Measurements from ENCODE around the gene GDI2.
"Not testable (repeated sequence)": the region's sequence is repeated elsewhere in the genome, so short reads cannot be mapped to it uniquely, and the experiment has no call there.

The GDI2 gene

GRCh38 chr10:5782174-5782573 lies 31.1 kb downstream of the GDI2 start:
- no peak overlapping the region for H3K4me3 Mint-ChIP-seq
- H3K36me3 Mint-ChIP-seq (ENCODE audit: low read depth) = peaks cover 95% of the 10 kb centered on the region
- peak overlapping the region; percentile 72 for H3K27ac Mint-ChIP-seq
- no peak for DNase-seq
- no peaks in the 10 kb centered on the region for H3K27me3 Mint-ChIP-seq
- H3K4me1 Mint-ChIP-seq (ENCODE audit: low read depth) = peaks cover 56% of the 10 kb centered on the region
- peaks cover 4% of the 10 kb centered on the region for H3K9me3 Mint-ChIP-seq

- DNase-seq = no peak
- H3K4me1 Mint-ChIP-seq (ENCODE audit: low read depth) = peaks cover 79% of the 10 kb centered on the region
- H3K4me3 Mint-ChIP-seq = no peak overlapping the region
- peaks cover 2% of the 10 kb centered on the region for H3K9me3 Mint-ChIP-seq
- peaks cover 95% of the 10 kb centered on the region for H3K36me3 Mint-ChIP-seq (ENCODE audit: low read depth)
- no peaks in the 10 kb centered on the region for H3K27me3 Mint-ChIP-seq
- no peak overlapping the region for H3K27ac Mint-ChIP-seq
These were observed 33.5 kb downstream of the GDI2 start for GRCh38 chr10:5779730-5780129.

GRCh38 chr10:5777758-5778157 lies 35.5 kb downstream of the GDI2 start:
- H3K9me3 Mint-ChIP-seq, DNase-seq, H3K27me3 Mint-ChIP-seq, H3K4me3 Mint-ChIP-seq: not testable (repeated sequence)
- H3K27ac Mint-ChIP-seq = peak overlapping the region; percentile 61
- peaks cover 95% of the 10 kb centered on the region for H3K36me3 Mint-ChIP-seq (ENCODE audit: low read depth)
- H3K4me1 Mint-ChIP-seq (ENCODE audit: low read depth) = peaks cover 83% of the 10 kb centered on the region

- Mint-ChIP-seq H3K9me3 (no peaks in the 10 kb centered on the region), H3K4me3 (no peak overlapping the region), H3K27ac (peak overlapping the region; percentile 90), H3K4me1 (ENCODE audit: low read depth) (peaks cover 77% of the 10 kb centered on the region), H3K27me3 (no peaks in the 10 kb centered on the region), H3K36me3 (ENCODE audit: low read depth) (peaks cover 92% of the 10 kb centered on the region)
- no peak for DNase-seq
These were observed 36.4 kb downstream of the GDI2 start for GRCh38 chr10:5776881-5777197.

- H3K27ac Mint-ChIP-seq = peak overlapping the region; percentile 90
- peaks cover 92% of the 10 kb centered on the region for H3K36me3 Mint-ChIP-seq (ENCODE audit: low read depth)
- H3K4me3 Mint-ChIP-seq = peak overlapping the region; percentile 57
- peaks cover 74% of the 10 kb centered on the region for H3K4me1 Mint-ChIP-seq (ENCODE audit: low read depth)
- no peaks in the 10 kb centered on the region for H3K9me3 Mint-ChIP-seq
- H3K27me3 Mint-ChIP-seq = no peaks in the 10 kb centered on the region
- no peak for DNase-seq
These were observed 36.9 kb downstream of the GDI2 start for GRCh38 chr10:5776136-5776880.

- peaks cover 69% of the 10 kb centered on the region for H3K4me1 Mint-ChIP-seq (ENCODE audit: low read depth)
- peak overlapping the region; percentile 90 for H3K27ac Mint-ChIP-seq
- no peaks in the 10 kb centered on the region for H3K9me3 Mint-ChIP-seq
- peak overlapping the region; percentile 57 for H3K4me3 Mint-ChIP-seq
- H3K36me3 Mint-ChIP-seq (ENCODE audit: low read depth) = peaks cover 91% of the 10 kb centered on the region
- no peaks in the 10 kb centered on the region for H3K27me3 Mint-ChIP-seq
- DNase-seq = peak; percentile 78
These were observed 37.5 kb downstream of the GDI2 start for GRCh38 chr10:5775685-5776084.

GRCh38 chr10:5774987-5775620 lies 38.1 kb downstream of the GDI2 start:
- Mint-ChIP-seq H3K4me1 (ENCODE audit: low read depth) (peaks cover 64% of the 10 kb centered on the region), H3K9me3 (no peaks in the 10 kb centered on the region), H3K4me3 (no peak overlapping the region), H3K27ac (peak overlapping the region; percentile 90), H3K27me3 (no peaks in the 10 kb centered on the region), H3K36me3 (ENCODE audit: low read depth) (peaks cover 90% of the 10 kb centered on the region)
- no peak for DNase-seq

GRCh38 chr10:5766189-5766588 lies 47.0 kb downstream of the GDI2 start:
- H3K9me3 Mint-ChIP-seq = no peaks in the 10 kb centered on the region
- peaks cover 25% of the 10 kb centered on the region for H3K4me1 Mint-ChIP-seq (ENCODE audit: low read depth)
- H3K27me3 Mint-ChIP-seq = no peaks in the 10 kb centered on the region
- DNase-seq = no peak
- peak overlapping the region; percentile 78 for H3K27ac Mint-ChIP-seq
- peaks cover 92% of the 10 kb centered on the region for H3K36me3 Mint-ChIP-seq (ENCODE audit: low read depth)
- no peak overlapping the region for H3K4me3 Mint-ChIP-seq

GRCh38 chr10:5765617-5766016 lies 47.6 kb downstream of the GDI2 start:
- H3K9me3 Mint-ChIP-seq = no peaks in the 10 kb centered on the region
- H3K4me3 Mint-ChIP-seq = no peak overlapping the region
- H3K27me3 Mint-ChIP-seq = no peaks in the 10 kb centered on the region
- peaks cover 95% of the 10 kb centered on the region for H3K36me3 Mint-ChIP-seq (ENCODE audit: low read depth)
- no peak for DNase-seq
- H3K27ac Mint-ChIP-seq = peak overlapping the region; percentile 78
- peaks cover 25% of the 10 kb centered on the region for H3K4me1 Mint-ChIP-seq (ENCODE audit: low read depth)

- Mint-ChIP-seq H3K36me3 (ENCODE audit: low read depth) (peaks cover 96% of the 10 kb centered on the region), H3K9me3 (no peaks in the 10 kb centered on the region), H3K4me3 (no peak overlapping the region), H3K27me3 (no peaks in the 10 kb centered on the region), H3K27ac (peak overlapping the region; percentile 78), H3K4me1 (ENCODE audit: low read depth) (peaks cover 27% of the 10 kb centered on the region)
- DNase-seq = no peak
These were observed 48.6 kb downstream of the GDI2 start for GRCh38 chr10:5764422-5765297.

- no peaks in the 10 kb centered on the region for H3K9me3 Mint-ChIP-seq
- no peak overlapping the region for H3K4me3 Mint-ChIP-seq
- H3K36me3 Mint-ChIP-seq (ENCODE audit: low read depth) = peaks cover 96% of the 10 kb centered on the region
- H3K27me3 Mint-ChIP-seq = no peaks in the 10 kb centered on the region
- H3K4me1 Mint-ChIP-seq (ENCODE audit: low read depth) = peaks cover 26% of the 10 kb centered on the region
- H3K27ac Mint-ChIP-seq = peak overlapping the region; percentile 15
- DNase-seq = no peak
These were observed 50.7 kb downstream of the GDI2 start for GRCh38 chr10:5762531-5762930.

GRCh38 chr10:5761220-5761619 lies 52.0 kb downstream of the GDI2 start:
- H3K9me3 Mint-ChIP-seq = no peaks in the 10 kb centered on the region
- DNase-seq = no peak

GRCh38 chr10:5760515-5760914 lies 52.7 kb downstream of the GDI2 start:
- no peak for DNase-seq
- peaks cover 20% of the 10 kb centered on the region for H3K4me1 Mint-ChIP-seq (ENCODE audit: low read depth)
- H3K9me3 Mint-ChIP-seq = no peaks in the 10 kb centered on the region
- no peaks in the 10 kb centered on the region for H3K27me3 Mint-ChIP-seq
- peak overlapping the region; percentile 48 for H3K27ac Mint-ChIP-seq
- H3K4me3 Mint-ChIP-seq = no peak overlapping the region
- H3K36me3 Mint-ChIP-seq (ENCODE audit: low read depth) = peaks cover 95% of the 10 kb centered on the region

More at GRCh38 chr10:5761220-5761619, 52.0 kb downstream of the GDI2 start:
- Mint-ChIP-seq H3K27ac (no peak overlapping the region), H3K36me3 (ENCODE audit: low read depth) (peaks cover 95% of the 10 kb centered on the region), H3K27me3 (no peaks in the 10 kb centered on the region), H3K4me1 (ENCODE audit: low read depth) (peaks cover 26% of the 10 kb centered on the region), H3K4me3 (no peak overlapping the region)

- no peaks in the 10 kb centered on the region for H3K27me3 Mint-ChIP-seq
- peak overlapping the region; percentile 86 for H3K27ac Mint-ChIP-seq
- H3K9me3 Mint-ChIP-seq = no peaks in the 10 kb centered on the region
- H3K4me3 Mint-ChIP-seq = no peak overlapping the region
- H3K4me1 Mint-ChIP-seq (ENCODE audit: low read depth) = peaks cover 8% of the 10 kb centered on the region
- peaks cover 92% of the 10 kb centered on the region for H3K36me3 Mint-ChIP-seq (ENCODE audit: low read depth)
- no peak for DNase-seq
These were observed 54.3 kb downstream of the GDI2 start for GRCh38 chr10:5758927-5759326.

Data from activated T-cell treated with anti-CD3 and anti-CD28 coated beads, Interleukin-2, amount 50 U/mL, for 24 hours (primary cell).